K562 (cell line): ENCODE data around the gene HIPK2. TPM values are rescaled to one million over a fixed set of nuclear protein-coding genes. Genes with fewer than 3 reads are reported as not detected.

Source experiments
- ATAC-seq: fragments of 200-7000 bp; cut with Tn5 transposase; 3 replicates; pipeline ENCODE4 v1.9.1; 2020; ENCODE audit warnings: moderate library complexity
- BruUV-seq: library from RNA; stranded (reverse); fragments of 400-500 nt; replicated peaks from 2 replicates; lab custom pipeline; 2021; lab: Mats Ljungman, UMichigan
- CTCF ChIA-PET: fragments of 300-600 bp; formaldehyde crosslinking; extraction: SDS; loops from one replicate; lab custom pipeline; 2021; ENCODE audit warnings: low intra/inter-chr PET ratio; lab: Yijun Ruan, JAX
- POLR2A ChIA-PET: fragments of 300-600, 350-650 bp; sonication (Branson Sonifier 250); formaldehyde crosslinking; extraction: SDS; loops from one replicate; lab custom pipeline; 2021; ENCODE audit warnings: antibody characterized with exemption, inconsistent platforms; lab: Yijun Ruan, JAX
- DNase-seq, 4 experiments: peaks; one replicate each; pipeline versions ENCODE4 v3.0.0 to v3.0.0-alpha.2; 2011 to 2018; ENCODE audit warnings: low spot score in 3 of 4, mixed read lengths in 3 of 4; ENCODE audit errors: extremely low read depth in 1 of 4
- FAIRE-seq: peaks from 2 replicates; lab custom pipeline; 2011; peaks lifted over from hg19 to GRCh38; lab: Jason Lieb, UNC
- H2AFZ ChIP-seq: 2 replicates; pipeline ENCODE4 v1.6.0; 2011; ENCODE audit warnings: low read depth, low read length, control low read depth, inconsistent platforms
- H3K27ac ChIP-seq: fragments of 200-600 bp; 3 replicates; pipeline ENCODE4 v1.8.0; 2011; ENCODE audit warnings: low read depth, mild to moderate bottlenecking, control low read depth, inconsistent platforms, low read length, moderate library complexity, mixed read lengths; ENCODE audit errors: extremely low read depth
- H3K27me3 ChIP-seq, 2 experiments: fragments of 300-600 bp in 1 of 2; 2 replicates in 1 of 2; 3 replicates in 1 of 2; pipeline versions ENCODE4 v1.6.0 to v1.8.0; 2011; ENCODE audit warnings: inconsistent platforms in 2 of 2, low read length in 2 of 2, mild to moderate bottlenecking in 1 of 2, mixed read lengths in 1 of 2, moderate library complexity in 1 of 2; ENCODE audit not compliant: control insufficient read depth in 2 of 2, insufficient read depth in 2 of 2
- H3K36me3 ChIP-seq: fragments of 300-600 bp; 3 replicates; pipeline ENCODE4 v1.8.0; 2011; ENCODE audit warnings: mild to moderate bottlenecking, low read length, inconsistent platforms; ENCODE audit not compliant: control insufficient read depth, insufficient read depth
- H3K4me1 ChIP-seq, 2 experiments: fragments of 200-600 bp in 1 of 2; replicated peaks in 1 of 2; 2 replicates in 1 of 2; 3 replicates in 1 of 2; pipeline versions ENCODE4 v1.5.1 to v1.8.0; 2011; ENCODE audit warnings: inconsistent platforms in 2 of 2, low read length in 2 of 2, mild to moderate bottlenecking in 1 of 2, mixed read lengths in 1 of 2, moderate library complexity in 1 of 2; ENCODE audit not compliant: control insufficient read depth in 2 of 2, insufficient read depth in 2 of 2
- H3K4me2 ChIP-seq: 2 replicates; pipeline ENCODE4 v1.6.1; 2011; ENCODE audit warnings: low read length, control low read depth, inconsistent platforms, mixed read lengths; ENCODE audit not compliant: insufficient read depth
- H3K4me3 ChIP-seq: fragments of 200-600 bp; sonication (generic), shearing (Covaris generic); 2 replicates; pipeline ENCODE4 v1.5.1; 2016; ENCODE audit warnings: control low read depth, inconsistent platforms
- H3K79me2 ChIP-seq: fragments of 200-600 bp; 3 replicates; pipeline ENCODE4 v1.8.0; 2011; ENCODE audit warnings: low read length, inconsistent platforms; ENCODE audit not compliant: control insufficient read depth, insufficient read depth
- H3K9ac ChIP-seq, 2 experiments: 2 replicates each; pipeline versions ENCODE4 v1.6.0 to v1.6.1; 2011; ENCODE audit warnings: low read depth in 2 of 2, low read length in 2 of 2, control low read depth in 1 of 2, inconsistent platforms in 1 of 2, mild to moderate bottlenecking in 1 of 2, mixed read lengths in 1 of 2; ENCODE audit not compliant: insufficient read depth in 1 of 2
- H3K9me1 ChIP-seq: one replicate; pipeline ENCODE4 v1.6.0; 2011; ENCODE audit warnings: inconsistent platforms, mild to moderate bottlenecking, low read length, moderate library complexity; ENCODE audit not compliant: control insufficient read depth, insufficient read depth
- H3K9me3 ChIP-seq: replicated peaks from 2 replicates; pipeline ENCODE4 v1.5.1; 2011; ENCODE audit warnings: low read depth, low read length, inconsistent platforms; ENCODE audit not compliant: control insufficient read depth, insufficient read depth
- H4K20me1 ChIP-seq: replicated peaks from 2 replicates; pipeline ENCODE4 v1.6.1; 2011; ENCODE audit warnings: low read length, inconsistent platforms, mixed read lengths; ENCODE audit not compliant: control insufficient read depth, insufficient read depth
- DACH1 ChIP-seq: fragments of 450-650 bp; IDR thresholded peaks from 2 replicates; pipeline ENCODE4 v1.6.1; 2018; ENCODE audit not compliant: partially characterized antibody
- ETV6 ChIP-seq, 3 experiments: fragments of 150-350 bp in 1 of 3; sonication (generic) in 1 of 3; formaldehyde crosslinking in 1 of 3; IDR thresholded peaks; 2 replicates each; pipeline versions ENCODE4 v1.6.1 to v1.8.0; 2014 to 2022; ENCODE audit warnings: borderline replicate concordance in 2 of 3, low read depth in 2 of 3, antibody characterized with exemption in 1 of 3, low read length in 1 of 3, mild to moderate bottlenecking in 1 of 3, missing genetic modification reagents in 1 of 3
- MCM3 ChIP-seq: fragments of 450-650 bp; IDR thresholded peaks from 2 replicates; pipeline ENCODE4 v1.6.1; 2016
- RAD51 ChIP-seq: fragments of 450-650 bp; IDR thresholded peaks from 2 replicates; pipeline ENCODE4 v1.7.1; 2016; ENCODE audit warnings: low read depth, mild to moderate bottlenecking, borderline replicate concordance
- RBM15 ChIP-seq: fragments of 200-400 bp; formaldehyde crosslinking; IDR thresholded peaks from 2 replicates; pipeline ENCODE4 v1.6.1; 2018; ENCODE audit warnings: mild to moderate bottlenecking, low read length, moderate library complexity; ENCODE audit not compliant: insufficient read depth
- TCF15 ChIP-seq: fragments of 250-450 bp; sonication (Bioruptor Pico); IDR thresholded peaks from 2 replicates; pipeline ENCODE4 v1.8.0; 2022; ENCODE audit warnings: moderate library complexity, mild to moderate bottlenecking, inconsistent platforms
- THRAP3 ChIP-seq: fragments of 450-650 bp; IDR thresholded peaks from 2 replicates; pipeline ENCODE4 v1.6.1; 2016; ENCODE audit warnings: mild to moderate bottlenecking, inconsistent platforms, borderline replicate concordance
- USF1 ChIP-seq: sonication (generic); formaldehyde crosslinking; IDR thresholded peaks from 2 replicates; pipeline ENCODE4 v1.9.0; 2022; ENCODE audit warnings: mild to moderate bottlenecking, missing genetic modification reagents
- XRCC4 ChIP-seq: IDR thresholded peaks from one replicate; pipeline ENCODE4 v1.6.1; 2011; ENCODE audit not compliant: insufficient read depth, insufficient read length; ENCODE audit errors: extremely low read depth
- XRCC5 ChIP-seq: fragments of 200-400 bp; formaldehyde crosslinking; IDR thresholded peaks from 2 replicates; pipeline ENCODE4 v1.6.1; 2017; ENCODE audit warnings: low read depth, mild to moderate bottlenecking, low read length
- YY1 ChIP-seq, 3 experiments: IDR thresholded peaks; 2 replicates each; pipeline ENCODE4 v1.6.1; 2011; ENCODE audit warnings: low read length in 2 of 3, mild to moderate bottlenecking in 2 of 3, moderate library complexity in 2 of 3, borderline replicate concordance in 1 of 3, control low read depth in 1 of 3, low read depth in 1 of 3; ENCODE audit not compliant: insufficient read depth in 3 of 3, insufficient replicate concordance in 2 of 3, control insufficient read depth in 1 of 3, insufficient read length in 1 of 3; ENCODE audit errors: extremely low read depth in 1 of 3
- ZNF639 ChIP-seq, 2 experiments: fragments of 200-800 bp in 1 of 2; sonication (Bioruptor generic) in 1 of 2; sonication (generic) in 1 of 2; formaldehyde crosslinking in 1 of 2; IDR thresholded peaks in 1 of 2; conservative IDR thresholded peaks in 1 of 2; 2 replicates each; pipeline versions ENCODE4 v1.5.0 to v1.6.1; 2016 to 2020; ENCODE audit warnings: missing compliant biosample characterization in 1 of 2, missing genetic modification characterization in 1 of 2, missing genetic modification reagents in 1 of 2
- ZNF740 ChIP-seq, 3 experiments: fragments of 200-800 bp in 1 of 3; sonication (Bioruptor generic) in 1 of 3; sonication (generic) in 1 of 3; formaldehyde crosslinking in 1 of 3; IDR thresholded peaks; 2 replicates each; pipeline versions ENCODE4 v1.6.1 to v1.8.0; 2016 to 2022; ENCODE audit warnings: mild to moderate bottlenecking in 2 of 3, missing compliant biosample characterization in 2 of 3, missing genetic modification characterization in 2 of 3, missing genetic modification reagents in 1 of 3
- WGBS: fragments of 100-300 bp; shearing (Covaris generic); methylation state at CpG from one replicate; pipeline ENCODE4 v1.1.6; 2016; ENCODE audit warnings: low coverage, mixed read lengths; ENCODE audit not compliant: insufficient coverage; ENCODE audit errors: missing lambda C conversion rate; 5-methylcytosine and 5-hydroxymethylcytosine counted together
- in situ Hi-C: fragments of 300-500 bp; cut with MboI; formaldehyde crosslinking; loops from 4 replicates; pipeline ENCODE4 v1.15.0; 2018; ENCODE audit warnings: inconsistent platforms, mixed read lengths
- intact Hi-C: fragments of 100-400 bp; cut with micrococcal nuclease; formaldehyde crosslinking; loops from 2 replicates; pipeline ENCODE4 v1.14.2; 2022
- polyA plus RNA-seq, 8 experiments: library from polyadenylated mRNA; depleted of rRNA in 4 of 8; stranded (reverse) in 5 of 8; unstranded in 3 of 8; fragments of >200 nt; fragmentation: Nextera tagmentation in 2 of 8; fragmentation: Illumina TruSeq in 1 of 8; extraction: Ambion mirVana in 2 of 8; extraction: Trizol in 1 of 8; gene quantifications; 2 replicates each; pipeline versions ENCODE4 v1.2.1 to v1.2.3, GENCODE V29; 2011 to 2014; ENCODE audit warnings: inconsistent platforms in 1 of 8, missing spikeins in 1 of 8
- total RNA-seq, 7 experiments: library from RNA; depleted of rRNA in 6 of 7; stranded (reverse); fragments of >200 nt in 6 of 7; fragmentation: Illumina TruSeq in 2 of 7; extraction: Trizol in 2 of 7; gene quantifications; 2 replicates each; pipeline versions ENCODE4 v1.2.1 to v1.2.3, GENCODE V29; 2011 to 2021; ENCODE audit warnings: low replicate concordance in 1 of 7

The HIPK2 gene
- total and polyA plus RNA-seq, 9 of the 15 experiments (the other 6 are each of a cell fraction or from before 2014, with no cell fraction given): 0.69 to 19.8 (median 5.1) TPM

- ATAC-seq (no peak), FAIRE-seq (no peak), DNase-seq (no peak)
- in situ Hi-C loops: no loop called here
- 70% methylated on average over 5 of the region's 5 CpGs for WGBS
- CTCF ChIA-PET: interaction anchor here (0.5 kb wide), 1 partner anchor 90 kb away, joined by 3 read pairs; no protein-coding TSS in a partner anchor
- Histone ChIP-seq H3K27ac (no peak overlapping the region), H3K4me1 (peaks cover 0 to 3% of the 10 kb centered on the region in 2 experiments; a peak in 1 of 5 replicates), H3K9me3 (no peaks in the 10 kb centered on the region), H3K4me2 (no peak overlapping the region), H3K27me3 (no peaks in the 10 kb centered on the region)
- intact Hi-C loops: no loop called here
- TF ChIP-seq YY1 (IDR thresholded peaks at IDR 0.05; ENCODE audit: borderline replicate concordance in 1 of 3, control insufficient read depth in 1 of 3, extremely low read depth in 1 of 3, insufficient read depth in 3 of 3, insufficient read length in 1 of 3, insufficient replicate concordance in 2 of 3, low read depth in 1 of 3, low read length in 2 of 3): no peak
- no peak for TF ChIP-seq RAD51
- TF ChIP-seq DACH1: no peak
- TF ChIP-seq XRCC5: no peak
- TF ChIP-seq TCF15 (CRISPR knock-in tag): no peak
- no peak for TF ChIP-seq USF1 (CRISPR knock-in tag)
- TF ChIP-seq ZNF639 (CRISPR knock-in tag; conservative IDR thresholded peaks at IDR 0.05 in 1 of 2, IDR thresholded peaks at IDR 0.05 in 1 of 2): no peak
- TF ChIP-seq ZNF740 (CRISPR knock-in tag; IDR thresholded peaks at IDR 0.05): no peak
- no peak for TF ChIP-seq ZNF740 (tag; IDR thresholded peaks at IDR 0.05)
- TF ChIP-seq XRCC4: no peak
- TF ChIP-seq ETV6 (IDR thresholded peaks at IDR 0.05; ENCODE audit: borderline replicate concordance in 1 of 2, low read depth in 2 of 2, low read length in 1 of 2): no peak
- no peak for TF ChIP-seq ETV6 (CRISPR knock-in tag; IDR thresholded peaks at IDR 0.05; ENCODE audit: borderline replicate concordance)
- no peak for TF ChIP-seq MCM3
- no peak for TF ChIP-seq RBM15
- no peak for TF ChIP-seq THRAP3
- TF ChIP-seq, all 486 proteins: peak for 0
- peaks cover 35% of the 10 kb centered on the region for H3K36me3 ChIP-seq
- POLR2A ChIA-PET: no interaction called here
- BruUV-seq: no TSS peak
- no peaks in the 10 kb centered on the region for H4K20me1 ChIP-seq
- H2AFZ ChIP-seq: no peak overlapping the region
- no peaks in the 10 kb centered on the region for H3K9me1 ChIP-seq
- no peaks in the 10 kb centered on the region for H3K79me2 ChIP-seq
- H3K4me3 ChIP-seq: no peak overlapping the region
- H3K9ac ChIP-seq: no peak overlapping the region
These were observed 182.0 kb downstream of the HIPK2 start for GRCh38 chr7:139595806-139596205.
